Endothelial cell of umbilical vein (primary cell): ENCODE measurements around the gene SLC15A1.

Experiments used
- FOS ChIP-seq: IDR thresholded peaks from 2 replicates; pipeline ENCODE4 v1.6.1; 2011; ENCODE audit warnings: mild to moderate bottlenecking, low read length, moderate library complexity, borderline replicate concordance; ENCODE audit not compliant: insufficient read depth
- POLR2A ChIP-seq: IDR thresholded peaks from 2 replicates; pipeline ENCODE4 v1.6.1; 2012; ENCODE audit warnings: low read depth, mild to moderate bottlenecking, control low read depth, low read length
- TF ChIP-seq, protein P1 (sequence below), 2 donors: IDR thresholded peaks; 1 replicate in 1 of 2; 2 replicates in 1 of 2; pipeline ENCODE4 v1.5.1; 2011; ENCODE audit warnings: low read length in 2 of 2, mild to moderate bottlenecking in 2 of 2, moderate library complexity in 2 of 2, control low read depth in 1 of 2, inconsistent platforms in 1 of 2, low read depth in 1 of 2; ENCODE audit not compliant: insufficient read depth in 1 of 2; ENCODE audit errors: extremely low read depth in 1 of 2

DNA sequence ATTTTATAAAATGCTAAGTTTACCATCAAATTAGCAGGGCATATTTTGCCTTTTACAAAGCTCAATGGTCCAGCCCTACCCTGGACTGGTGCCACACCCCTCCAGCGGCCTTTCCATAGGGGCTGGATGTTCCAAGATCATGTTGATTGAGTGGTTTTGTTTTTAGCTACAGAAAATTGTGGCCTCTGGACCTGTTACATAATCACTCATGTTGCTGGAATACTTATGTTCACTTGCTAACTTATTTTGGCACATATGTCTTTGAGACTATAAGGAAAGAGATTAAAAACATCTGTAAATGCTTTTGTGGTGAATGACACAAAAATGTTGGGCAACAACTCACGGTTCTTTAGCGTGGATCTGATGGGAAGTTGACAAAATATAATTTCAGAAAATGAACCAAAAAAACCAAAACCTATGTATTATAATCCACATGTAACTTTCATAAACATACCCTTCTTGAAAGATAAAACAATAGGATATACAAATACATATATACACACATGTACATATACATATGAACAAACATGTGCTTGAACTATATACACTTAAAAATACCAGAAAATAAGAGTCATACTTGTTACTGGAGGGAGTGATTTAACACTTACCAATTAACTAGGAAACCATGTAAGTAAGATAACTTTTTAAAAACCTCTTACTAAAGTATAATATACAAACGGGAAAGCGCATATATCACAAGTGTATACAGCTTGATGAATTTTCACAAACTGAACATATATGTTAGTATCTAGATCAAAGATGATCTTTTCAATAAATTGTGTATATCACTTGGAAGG is 46.6 kb upstream of the SLC15A1 start:
- TF ChIP-seq, protein P1, sequence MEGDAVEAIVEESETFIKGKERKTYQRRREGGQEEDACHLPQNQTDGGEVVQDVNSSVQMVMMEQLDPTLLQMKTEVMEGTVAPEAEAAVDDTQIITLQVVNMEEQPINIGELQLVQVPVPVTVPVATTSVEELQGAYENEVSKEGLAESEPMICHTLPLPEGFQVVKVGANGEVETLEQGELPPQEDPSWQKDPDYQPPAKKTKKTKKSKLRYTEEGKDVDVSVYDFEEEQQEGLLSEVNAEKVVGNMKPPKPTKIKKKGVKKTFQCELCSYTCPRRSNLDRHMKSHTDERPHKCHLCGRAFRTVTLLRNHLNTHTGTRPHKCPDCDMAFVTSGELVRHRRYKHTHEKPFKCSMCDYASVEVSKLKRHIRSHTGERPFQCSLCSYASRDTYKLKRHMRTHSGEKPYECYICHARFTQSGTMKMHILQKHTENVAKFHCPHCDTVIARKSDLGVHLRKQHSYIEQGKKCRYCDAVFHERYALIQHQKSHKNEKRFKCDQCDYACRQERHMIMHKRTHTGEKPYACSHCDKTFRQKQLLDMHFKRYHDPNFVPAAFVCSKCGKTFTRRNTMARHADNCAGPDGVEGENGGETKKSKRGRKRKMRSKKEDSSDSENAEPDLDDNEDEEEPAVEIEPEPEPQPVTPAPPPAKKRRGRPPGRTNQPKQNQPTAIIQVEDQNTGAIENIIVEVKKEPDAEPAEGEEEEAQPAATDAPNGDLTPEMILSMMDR (IDR thresholded peaks at IDR 0.05; ENCODE audit: extremely low read depth in 1 of 2, insufficient read depth in 1 of 2, low read depth in 1 of 2, low read length in 2 of 2), result no peak
- TF ChIP-seq FOS (no peak), POLR2A (no peak)
